CD14-positive monocyte (primary cell): ENCODE measurements around the gene TCF25. TPM values are rescaled to one million over a fixed set of nuclear protein-coding genes. Genes with fewer than 3 reads are reported as not detected.

Experiments
- DNase-seq, 3 donors: peaks; one replicate each; pipeline ENCODE4 v3.0.0-alpha.2; 2011 to 2022
- H2AFZ ChIP-seq: 2 replicates; pipeline ENCODE4 v1.6.0; 2012; ENCODE audit warnings: mild to moderate bottlenecking, low read depth, low read length, inconsistent platforms; ENCODE audit not compliant: insufficient read depth, poor library complexity, severe bottlenecking
- H3K27ac ChIP-seq, 2 donors: 1 replicate in 1 of 2; 2 replicates in 1 of 2; pipeline ENCODE4 v1.5.1; 2012 to 2013; ENCODE audit warnings: low read length in 2 of 2, control low read depth in 1 of 2, inconsistent platforms in 1 of 2, low read depth in 1 of 2, mild to moderate bottlenecking in 1 of 2
- H3K27me3 ChIP-seq, 2 donors: one replicate each; pipeline versions ENCODE4 v1.6.0 to v1.6.1; 2011 to 2013; ENCODE audit warnings: low read length in 2 of 2; ENCODE audit not compliant: control insufficient read depth in 2 of 2, insufficient read depth in 2 of 2
- H3K36me3 ChIP-seq, 2 donors: replicated peaks in 1 of 2; 1 replicate in 1 of 2; 2 replicates in 1 of 2; pipeline versions ENCODE4 v1.5.1 to v1.6.1; 2012 to 2013; ENCODE audit warnings: low read length in 2 of 2, control low read depth in 1 of 2, inconsistent platforms in 1 of 2, mild to moderate bottlenecking in 1 of 2; ENCODE audit not compliant: insufficient read depth in 2 of 2, control insufficient read depth in 1 of 2
- H3K4me1 ChIP-seq, 2 donors: 1 replicate in 1 of 2; 2 replicates in 1 of 2; pipeline versions ENCODE4 v1.5.1 to v1.6.1; 2012 to 2013; ENCODE audit warnings: low read length in 2 of 2, control low read depth in 1 of 2, inconsistent platforms in 1 of 2, mild to moderate bottlenecking in 1 of 2, moderate library complexity in 1 of 2; ENCODE audit not compliant: insufficient read depth in 2 of 2, control insufficient read depth in 1 of 2
- H3K4me2 ChIP-seq: replicated peaks from 2 replicates; pipeline ENCODE3; 2012; ENCODE audit warnings: low read length, moderate library complexity, mild to moderate bottlenecking; ENCODE audit not compliant: poor library complexity, severe bottlenecking; ENCODE audit errors: extremely low read depth
- H3K4me3 ChIP-seq, 3 experiments: fragments of 200-600 bp in 1 of 3; sonication (generic) in 1 of 3; replicated peaks in 1 of 3; 1 replicate in 2 of 3; 2 replicates in 1 of 3; pipeline ENCODE4 v1.5.1; 2011 to 2013; ENCODE audit warnings: low read length in 3 of 3, mild to moderate bottlenecking in 3 of 3, control low read depth in 2 of 3, low read depth in 2 of 3, inconsistent platforms in 1 of 3, moderate library complexity in 1 of 3
- H3K79me2 ChIP-seq: 2 replicates; pipeline ENCODE4 v1.6.0; 2012; ENCODE audit warnings: mild to moderate bottlenecking, control low read depth, inconsistent platforms, low read length, moderate library complexity; ENCODE audit not compliant: insufficient read depth
- H3K9ac ChIP-seq: 2 replicates; pipeline ENCODE4 v1.6.0; 2017; ENCODE audit warnings: low read length, mild to moderate bottlenecking; ENCODE audit not compliant: insufficient read depth, poor library complexity, severe bottlenecking
- H3K9me3 ChIP-seq, 2 donors: replicated peaks in 1 of 2; 1 replicate in 1 of 2; 2 replicates in 1 of 2; pipeline versions ENCODE4 v1.5.1 to v1.6.1; 2012 to 2013; ENCODE audit warnings: low read length in 2 of 2, control low read depth in 1 of 2; ENCODE audit not compliant: control insufficient read depth in 1 of 2, insufficient read depth in 1 of 2
- H4K20me1 ChIP-seq: 2 replicates; pipeline ENCODE4 v1.6.0; 2012; ENCODE audit warnings: mild to moderate bottlenecking, low read length, control low read depth, moderate library complexity; ENCODE audit not compliant: insufficient read depth
- H3K27ac Mint-ChIP-seq, 7 donors: one replicate each; pipeline ENCODE4 v1.8.0; 2020; ENCODE audit warnings: mild to moderate bottlenecking in 7 of 7, mixed read lengths in 7 of 7, moderate library complexity in 6 of 7, inconsistent platforms in 2 of 7
- H3K27me3 Mint-ChIP-seq, 3 donors: one replicate each; pipeline ENCODE4 v1.8.0; 2021 to 2022; ENCODE audit warnings: low read depth in 3 of 3, mild to moderate bottlenecking in 3 of 3, mixed read lengths in 3 of 3, moderate library complexity in 3 of 3, inconsistent platforms in 1 of 3
- H3K36me3 Mint-ChIP-seq, 2 donors: one replicate each; pipeline ENCODE4 v1.8.0; 2020; ENCODE audit warnings: mixed read lengths in 2 of 2, inconsistent platforms in 1 of 2, mild to moderate bottlenecking in 1 of 2
- H3K4me1 Mint-ChIP-seq: one replicate; pipeline ENCODE4 v1.8.0; 2020; ENCODE audit warnings: mild to moderate bottlenecking, mixed read lengths
- H3K4me3 Mint-ChIP-seq, 2 donors: one replicate each; pipeline ENCODE4 v1.8.0; 2020; ENCODE audit warnings: mild to moderate bottlenecking in 2 of 2, mixed read lengths in 2 of 2, moderate library complexity in 1 of 2
- H3K9me3 Mint-ChIP-seq, 7 donors: one replicate each; pipeline ENCODE4 v1.8.0; 2020 to 2022; ENCODE audit warnings: mixed read lengths in 7 of 7, mild to moderate bottlenecking in 6 of 7, moderate library complexity in 6 of 7, inconsistent platforms in 2 of 7
- CTCF ChIP-seq: fragments of 200-600 bp; IDR thresholded peaks from one replicate; pipeline ENCODE4 v1.8.0; 2022; ENCODE audit warnings: antibody characterized with exemption, mild to moderate bottlenecking
- WGBS: methylation state at CpG from one replicate; pipeline ENCODE4 v1.1.5; 2013; ENCODE audit warnings: missing lambda C conversion rate; ENCODE audit not compliant: insufficient coverage; 5-methylcytosine and 5-hydroxymethylcytosine counted together
- intact Hi-C, 2 donors: fragments of 100-400 bp; cut with micrococcal nuclease; formaldehyde crosslinking; loops; one replicate each; pipeline versions ENCODE4 v1.15.0 to v1.15.1; 2023
- polyA plus RNA-seq, 3 donors: library from polyadenylated mRNA; depleted of rRNA in 1 of 3; unstranded in 2 of 3; stranded (reverse) in 1 of 3; fragments of 300-500 nt in 2 of 3; fragments of >200 nt in 1 of 3; fragmentation: Illumina TruSeq in 2 of 3; gene quantifications; 1 replicate in 2 of 3; 2 replicates in 1 of 3; pipeline ENCODE4 v1.2.3, GENCODE V29; 2012 to 2021

TCF25 gene
- polyA plus RNA-seq, 3 donors = 98.0 to 231 (median 114) TPM

DNA sequence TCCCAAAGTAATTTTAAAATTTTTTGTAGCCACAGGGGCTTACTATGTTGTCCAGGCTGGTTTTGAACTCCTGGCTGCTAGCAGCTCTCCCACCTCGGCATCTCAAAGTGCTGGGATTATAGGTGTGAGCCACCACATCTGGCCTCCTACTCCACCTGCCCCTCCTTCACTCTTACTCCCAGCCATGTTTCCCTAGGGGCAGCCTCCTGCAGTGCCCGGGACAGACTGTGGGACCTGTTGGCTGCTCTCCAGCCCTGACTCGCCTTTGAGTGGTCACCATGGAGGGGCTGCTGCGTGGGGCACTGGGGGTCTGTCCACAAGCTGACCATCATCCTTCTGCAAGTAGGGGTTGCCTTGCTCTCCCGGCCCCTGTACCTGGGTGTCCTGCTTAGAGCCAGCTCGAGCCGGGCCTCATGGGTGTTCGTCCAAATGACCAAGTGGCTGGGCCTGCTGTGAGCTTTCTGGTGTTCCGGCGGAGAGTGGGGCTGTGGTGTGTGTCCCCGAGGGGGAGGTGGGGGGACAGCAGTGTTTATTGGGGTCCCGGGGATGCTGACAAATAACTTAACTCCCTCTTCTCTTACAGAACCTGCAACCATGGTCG lies 28.6 kb upstream of the TCF25 start:
- Mint-ChIP-seq H3K9me3 (no peaks in the 10 kb centered on the region), H3K36me3 (no peaks in the 10 kb centered on the region), H3K27ac (no peak overlapping the region), H3K4me3 (no peak overlapping the region), H3K4me1 (peaks cover 7% of the 10 kb centered on the region), H3K27me3 (peaks cover 8 to 19% (median 9%) of the 10 kb centered on the region in 3 donors)
- H4K20me1 ChIP-seq = no peaks in the 10 kb centered on the region
- 89% methylated on average over 6 of the region's 13 CpGs for WGBS
- TF ChIP-seq CTCF = no peak
- H3K36me3 ChIP-seq = no peaks in the 10 kb centered on the region
- no peak for DNase-seq
- H3K27ac ChIP-seq = no peak overlapping the region
- intact Hi-C loops = no loop called here
- no peaks in the 10 kb centered on the region for H3K4me1 ChIP-seq
- H3K4me2 ChIP-seq = no peak overlapping the region
- H2AFZ ChIP-seq = no peak overlapping the region
- no peak overlapping the region for H3K4me3 ChIP-seq
- no peak overlapping the region for H3K9ac ChIP-seq
- no peaks in the 10 kb centered on the region for H3K27me3 ChIP-seq
- no peaks in the 10 kb centered on the region for H3K9me3 ChIP-seq
- no peaks in the 10 kb centered on the region for H3K79me2 ChIP-seq

DNA sequence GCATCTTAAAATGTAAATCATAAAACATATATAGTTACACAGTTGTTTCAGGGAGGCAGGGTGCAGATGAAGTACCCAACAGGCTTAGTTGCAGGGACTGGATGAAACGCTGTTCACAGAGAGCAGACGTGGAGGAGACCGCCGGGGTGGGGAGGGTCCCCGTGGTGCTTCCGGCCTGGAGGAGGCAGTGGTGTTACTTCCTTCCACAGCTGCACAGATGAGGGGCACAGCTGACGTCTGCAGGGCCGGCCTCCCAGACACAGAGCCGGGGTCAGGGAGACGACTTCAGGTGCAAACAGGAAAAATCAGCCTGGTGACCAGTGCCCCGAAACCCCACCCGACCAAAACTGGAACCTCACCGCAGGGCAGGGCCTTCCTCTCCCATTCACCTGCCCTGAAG lies 28.0 kb upstream of the TCF25 start:
- Mint-ChIP-seq H3K9me3 (no peaks in the 10 kb centered on the region), H3K4me3 (peak overlapping the region in 1 of 2 donors; percentile 21), H3K4me1 (peaks cover 7% of the 10 kb centered on the region), H3K27me3 (peaks cover 8 to 19% (median 9%) of the 10 kb centered on the region in 3 donors), H3K27ac (no peak overlapping the region), H3K36me3 (no peaks in the 10 kb centered on the region)
- intact Hi-C loops = no loop called here
- Histone ChIP-seq H2AFZ (no peak overlapping the region), H3K4me3 (no peak overlapping the region), H3K4me2 (no peak overlapping the region), H4K20me1 (no peaks in the 10 kb centered on the region), H3K9me3 (no peaks in the 10 kb centered on the region), H3K27me3 (no peaks in the 10 kb centered on the region), H3K9ac (no peak overlapping the region), H3K27ac (no peak overlapping the region), H3K79me2 (no peaks in the 10 kb centered on the region), H3K4me1 (no peaks in the 10 kb centered on the region), H3K36me3 (no peaks in the 10 kb centered on the region)
- DNase-seq = no peak
- 11% methylated on average over 12 of the region's 13 CpGs for WGBS
- no peak for TF ChIP-seq CTCF
